ENCODE measurements around the gene CERS1.

CERS1 gene

DNA sequence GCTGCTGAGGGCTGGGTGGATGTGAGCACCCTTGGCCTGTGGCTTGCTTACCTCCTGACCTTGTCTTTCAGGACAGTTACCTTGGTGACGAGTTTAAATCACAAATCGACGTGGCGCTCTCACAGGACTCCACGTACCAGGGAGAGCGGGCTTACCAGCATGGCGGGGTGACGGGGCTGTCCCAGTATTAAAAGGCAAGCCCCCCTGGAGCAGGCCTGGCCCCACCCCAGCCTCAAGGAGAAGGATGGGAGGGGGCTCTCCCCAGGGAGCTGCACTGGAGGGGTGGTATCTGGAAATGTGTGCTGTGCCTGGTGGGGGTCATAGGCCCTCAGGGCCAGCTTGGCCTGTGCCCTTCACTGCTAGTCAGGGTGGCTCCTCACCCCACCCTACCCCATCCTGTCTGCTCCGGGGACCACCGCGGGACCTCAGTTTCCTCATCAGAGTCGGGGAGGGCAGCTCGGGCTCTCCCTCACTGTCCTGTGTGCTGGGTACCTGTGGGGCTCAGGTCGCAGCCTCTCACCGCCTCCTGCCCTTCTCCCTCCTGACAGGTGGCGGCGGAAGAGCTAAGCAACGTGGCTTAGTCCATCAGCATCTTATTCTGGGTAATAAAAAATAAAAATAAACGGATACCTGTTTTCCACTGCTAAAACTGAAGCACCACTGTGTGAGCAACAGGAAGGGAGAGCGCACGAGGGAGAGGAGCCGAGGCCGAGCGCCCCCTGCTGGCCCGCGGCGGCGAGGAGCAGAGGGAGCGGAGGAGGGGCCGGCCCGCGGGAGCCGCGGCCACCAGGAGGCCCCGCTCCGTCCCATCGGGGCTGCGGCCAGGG is 29.8 kb downstream of the CERS1 start:
- H3K27ac ChIP-seq = peak overlapping the region; percentile 34
- peak; percentile 99 for TF ChIP-seq CTCF (conservative IDR thresholded peaks at IDR 0.05)

- TF ChIP-seq CTCF (conservative IDR thresholded peaks at IDR 0.05) = no peak
- H3K27ac ChIP-seq = peak overlapping the region; percentile 34
Measured at GRCh38 chr19:18865106-18865972, 30.6 kb downstream of the CERS1 start.

DNA sequence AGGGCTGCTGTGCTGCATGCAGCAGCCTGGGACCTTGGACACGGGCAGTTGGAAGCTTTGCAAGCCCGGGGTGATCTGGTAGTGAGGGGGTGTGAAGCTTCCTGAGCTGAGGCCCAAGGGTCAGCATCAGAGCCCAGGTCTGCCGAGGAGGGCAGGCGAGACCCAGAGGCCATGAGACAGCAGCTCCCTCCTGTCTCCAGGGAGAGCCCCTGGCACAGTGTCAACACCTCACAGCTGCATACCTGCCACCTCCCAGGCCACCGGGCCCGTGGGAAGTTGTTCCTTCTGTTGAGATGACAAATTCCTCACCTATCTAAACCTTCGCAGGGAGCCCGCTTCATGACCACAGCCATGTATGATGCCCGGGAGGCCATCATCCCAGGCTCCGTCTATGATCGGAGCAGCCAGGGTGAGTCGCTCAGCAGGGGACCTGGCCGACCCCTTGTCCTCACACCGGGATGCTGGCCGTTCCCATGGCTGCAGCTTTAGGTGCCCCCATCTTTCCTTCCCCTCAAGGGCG is 32.1 kb downstream of the CERS1 start:
- no peak for TF ChIP-seq CTCF (conservative IDR thresholded peaks at IDR 0.05)
- no peak overlapping the region for H3K27ac ChIP-seq

GRCh38 chr19:18862976-18863842 is 32.7 kb downstream of the CERS1 start:
- TF ChIP-seq CTCF (conservative IDR thresholded peaks at IDR 0.05) = no peak
- no peak overlapping the region for H3K27ac ChIP-seq

- H3K27ac ChIP-seq = no peak overlapping the region
- no peak for TF ChIP-seq CTCF (conservative IDR thresholded peaks at IDR 0.05)
Measured at GRCh38 chr19:18861917-18862316, 34.0 kb downstream of the CERS1 start.

DNA sequence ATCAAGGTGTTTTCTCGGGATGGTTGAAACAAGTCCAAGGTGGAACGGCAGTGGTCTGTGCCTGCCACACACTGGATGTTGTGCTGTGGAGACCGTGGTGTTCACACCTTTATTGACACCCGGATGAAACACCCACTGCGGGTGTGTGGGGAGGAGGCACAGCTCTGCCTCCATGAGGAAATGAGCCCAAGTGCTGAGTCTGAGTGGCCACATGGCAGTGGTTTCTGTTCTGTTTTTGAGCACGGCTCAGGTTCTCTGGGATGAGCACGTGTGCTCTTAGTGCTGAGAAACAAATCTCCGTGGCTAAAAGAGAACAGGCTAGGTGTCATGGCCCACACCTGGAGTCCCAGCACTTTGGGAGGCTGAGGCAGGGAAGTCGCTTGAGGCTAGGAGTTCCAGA is 34.7 kb downstream of the CERS1 start:
- peak overlapping the region; percentile 5; the same call in 1 of the 2 replicates for H3K27ac ChIP-seq
- TF ChIP-seq CTCF (conservative IDR thresholded peaks at IDR 0.05) = no peak

Measured in VCaP (cell line).